Activated CD4-positive, alpha-beta T cell treated with anti-CD3 and anti-CD28 coated beads, Interleukin-10, Interleukin-2, amounts not matched to agents 100 ng/mL and 50 ng/mL, durations not matched to agents 16 hours and 8 hours (primary cell): ENCODE data around the gene SPATA3.
A peak's percentile ranks its signal among the peaks of the same experiment; 100 is the strongest.
"Not testable (repeated sequence)": the region's sequence is repeated elsewhere in the genome, so short reads cannot be mapped to it uniquely, and the experiment has no call there.

Source experiments
- DNase-seq: peaks from one replicate; pipeline ENCODE4 v3.0.0-alpha.2; 2020

Gene SPATA3

DNA sequence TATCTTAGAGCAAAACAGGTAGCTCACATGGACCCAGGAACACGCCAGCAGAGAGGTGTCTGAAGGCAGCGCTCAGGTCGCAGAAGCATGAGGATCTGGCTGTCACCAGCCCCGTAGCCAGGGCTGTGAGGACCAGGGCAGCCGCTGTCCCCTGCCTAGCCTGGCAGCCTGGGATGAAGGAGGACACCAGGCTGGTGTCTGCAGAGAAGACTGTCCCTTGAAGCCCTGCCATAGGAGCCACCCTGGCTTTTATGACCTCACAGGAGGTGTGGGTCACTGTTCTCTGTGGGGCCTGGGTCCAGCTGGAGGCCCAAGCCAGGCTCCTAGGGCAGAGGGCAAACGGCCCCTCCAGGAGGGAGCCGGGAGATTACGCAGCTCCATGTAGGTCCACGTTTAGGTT, at the start of gene SPATA3:
SPATA3 (plus strand) TSS at position 301 of the 400 bp plus-strand sequence. CDS start 113 bp downstream, outside the sequence.
- no peak for DNase-seq

DNA sequence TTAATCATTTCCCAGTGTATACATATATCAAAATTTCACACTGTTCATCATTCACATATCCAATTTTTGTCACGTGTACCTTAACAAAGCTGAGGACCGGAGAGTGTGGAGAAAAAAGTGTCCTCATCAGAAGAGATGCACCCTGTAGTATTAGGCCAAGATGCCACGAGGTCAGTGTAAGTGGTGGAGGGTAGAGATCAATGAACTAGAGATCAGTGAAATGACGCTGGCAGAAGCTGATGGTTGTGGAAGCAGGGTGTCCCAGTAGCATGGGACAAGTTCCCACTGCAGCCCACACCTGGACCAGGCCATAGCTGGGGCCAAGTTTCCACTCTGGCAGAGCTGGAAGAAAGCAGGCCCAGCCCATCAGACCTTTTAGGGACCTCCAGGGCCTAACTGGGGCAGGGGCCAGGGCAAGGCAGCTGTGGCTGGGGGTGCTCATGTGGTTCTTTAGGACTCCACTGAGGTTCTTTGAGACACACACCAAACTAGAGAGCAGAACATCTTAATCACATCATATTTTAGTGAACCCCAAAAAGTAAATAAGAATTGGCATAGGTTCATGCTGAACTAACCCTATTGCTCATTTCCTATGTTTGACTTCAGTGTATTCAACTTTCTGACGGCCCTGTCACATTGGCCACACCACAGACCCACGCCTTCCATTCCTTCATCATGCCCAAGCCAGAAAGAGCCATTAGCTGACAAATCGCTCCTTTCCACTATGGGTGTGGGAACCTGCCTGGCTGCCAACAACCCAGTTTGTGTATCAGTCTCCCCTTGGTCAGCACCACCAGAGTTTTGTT, 49.3 kb upstream of the SPATA3 start:
- DNase-seq: peak; percentile 56

DNA sequence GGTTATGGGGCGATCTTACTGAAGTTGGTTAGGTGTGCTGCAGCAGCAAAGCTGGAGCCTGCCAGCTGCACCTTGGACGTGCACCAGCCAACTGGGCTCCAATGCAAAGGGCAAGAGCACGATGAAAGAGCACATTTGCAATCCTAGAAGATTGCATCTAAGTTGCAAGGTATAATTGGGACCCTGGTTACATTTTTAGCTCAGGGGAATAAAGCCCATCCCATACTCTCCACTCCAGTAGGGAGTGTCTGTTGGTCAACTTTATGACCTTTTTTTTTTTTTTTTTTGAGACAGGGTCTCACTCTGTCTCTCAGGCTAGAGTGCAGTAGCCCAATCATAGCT, 48.7 kb upstream of the SPATA3 start:
- no peak for DNase-seq

DNA sequence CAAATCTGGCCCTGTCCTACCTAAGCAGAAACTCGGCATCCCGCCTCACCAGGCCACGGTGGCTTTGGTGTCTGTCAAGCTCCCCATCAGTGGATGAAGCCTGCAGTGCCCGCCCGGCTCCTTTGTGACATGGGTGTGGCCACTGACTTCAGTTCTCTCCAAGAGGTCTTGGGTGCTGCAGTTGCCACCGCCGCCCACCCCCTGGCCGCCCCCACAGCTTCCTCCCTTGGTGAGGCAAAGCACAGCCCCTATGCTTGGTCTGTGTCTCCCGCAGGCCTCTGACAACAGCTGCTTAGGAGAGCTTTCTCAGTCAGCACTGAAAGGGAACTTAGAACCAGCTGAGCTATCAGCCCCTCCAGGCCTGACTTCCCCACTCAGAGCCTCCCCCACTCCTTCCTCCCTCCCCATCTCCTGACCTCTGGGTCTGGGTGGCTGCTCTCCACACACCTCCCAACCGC, 48.0 kb upstream of the SPATA3 start:
- DNase-seq: peak; percentile 74

DNA sequence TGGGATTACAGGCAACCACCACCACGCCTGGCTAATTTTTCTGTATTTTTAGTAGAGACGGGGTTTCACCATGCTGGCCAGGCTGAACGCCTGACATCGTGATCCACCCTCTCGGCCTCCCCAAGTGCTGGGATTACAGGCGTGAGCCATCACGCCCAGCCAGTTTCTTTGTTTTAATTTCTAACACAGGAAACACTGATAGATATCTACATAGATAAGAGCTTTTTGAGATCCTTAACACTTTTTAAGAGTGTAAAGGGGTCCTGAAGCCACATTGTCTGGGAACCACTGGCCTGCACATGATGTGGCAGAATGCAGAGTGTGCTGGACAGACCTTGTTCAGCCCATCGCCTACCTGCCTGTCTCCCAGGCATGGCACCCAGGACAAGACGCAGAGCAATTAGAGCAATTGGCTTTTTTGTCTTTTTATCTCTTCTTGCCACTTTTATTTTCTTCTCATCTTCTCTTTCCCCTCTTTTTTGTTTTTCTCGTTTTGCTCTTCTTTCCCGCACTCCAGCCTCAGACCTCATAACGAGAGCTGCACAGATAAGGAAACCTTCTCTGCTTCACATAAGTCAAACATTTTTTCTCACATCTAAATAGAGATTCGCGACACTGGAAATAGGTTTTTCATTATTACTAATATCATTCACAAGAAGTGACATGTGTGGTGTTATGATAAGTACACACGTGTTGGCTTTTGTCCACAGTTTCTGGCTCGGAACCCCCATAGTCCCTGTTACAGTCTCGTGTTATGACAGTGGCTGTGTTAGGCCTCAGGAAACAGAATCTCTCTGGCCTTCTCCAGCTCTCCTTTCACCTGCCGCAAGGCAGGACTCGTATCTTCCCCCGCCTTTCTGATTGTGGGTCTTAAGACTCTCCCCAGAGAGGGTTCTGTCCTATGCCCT, 45.7 kb upstream of the SPATA3 start:
- peak; percentile 91 for DNase-seq

DNA sequence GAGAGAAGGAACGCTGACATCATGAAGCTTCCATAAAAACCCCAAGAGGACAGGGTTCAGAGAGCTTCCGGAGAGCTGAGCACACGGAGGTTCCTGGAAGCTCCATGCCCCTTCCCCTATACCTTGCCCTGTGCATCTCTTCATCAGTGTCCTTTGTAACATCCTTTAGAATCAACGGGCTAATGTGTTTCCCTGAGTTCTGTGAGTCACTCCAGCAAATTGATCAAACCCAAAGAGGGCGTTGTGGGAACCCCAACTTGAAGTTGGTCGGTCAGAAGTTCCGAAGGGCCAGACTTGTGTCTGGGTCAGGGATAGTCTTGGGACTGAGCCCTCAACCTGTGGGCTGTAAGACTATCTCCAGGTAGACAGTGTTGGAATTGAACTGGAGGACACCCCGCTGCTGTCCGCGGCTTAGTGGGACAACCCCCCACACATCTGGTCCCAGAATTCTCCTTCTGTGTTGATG, 45.0 kb upstream of the SPATA3 start:
- no peak for DNase-seq

DNA sequence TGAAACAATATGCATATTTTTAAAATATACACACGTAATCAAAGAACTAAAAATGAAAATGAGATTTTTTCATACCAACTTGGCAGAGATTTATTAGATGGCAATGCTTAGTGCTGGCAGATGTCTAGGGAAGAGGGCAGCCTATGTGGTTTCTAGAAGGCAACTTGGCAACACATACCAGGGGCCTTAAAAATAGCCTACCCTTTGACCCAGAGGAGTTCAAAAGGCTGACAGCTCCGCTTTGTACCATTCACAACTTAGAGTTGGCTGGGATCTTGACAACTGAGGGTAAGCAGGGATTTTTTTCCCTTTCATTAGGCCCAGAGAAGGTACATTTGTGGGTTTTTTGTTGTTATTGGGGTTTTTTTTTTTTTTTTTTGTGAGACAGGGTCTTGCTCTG, 44.5 kb upstream of the SPATA3 start:
- DNase-seq: no peak

DNA sequence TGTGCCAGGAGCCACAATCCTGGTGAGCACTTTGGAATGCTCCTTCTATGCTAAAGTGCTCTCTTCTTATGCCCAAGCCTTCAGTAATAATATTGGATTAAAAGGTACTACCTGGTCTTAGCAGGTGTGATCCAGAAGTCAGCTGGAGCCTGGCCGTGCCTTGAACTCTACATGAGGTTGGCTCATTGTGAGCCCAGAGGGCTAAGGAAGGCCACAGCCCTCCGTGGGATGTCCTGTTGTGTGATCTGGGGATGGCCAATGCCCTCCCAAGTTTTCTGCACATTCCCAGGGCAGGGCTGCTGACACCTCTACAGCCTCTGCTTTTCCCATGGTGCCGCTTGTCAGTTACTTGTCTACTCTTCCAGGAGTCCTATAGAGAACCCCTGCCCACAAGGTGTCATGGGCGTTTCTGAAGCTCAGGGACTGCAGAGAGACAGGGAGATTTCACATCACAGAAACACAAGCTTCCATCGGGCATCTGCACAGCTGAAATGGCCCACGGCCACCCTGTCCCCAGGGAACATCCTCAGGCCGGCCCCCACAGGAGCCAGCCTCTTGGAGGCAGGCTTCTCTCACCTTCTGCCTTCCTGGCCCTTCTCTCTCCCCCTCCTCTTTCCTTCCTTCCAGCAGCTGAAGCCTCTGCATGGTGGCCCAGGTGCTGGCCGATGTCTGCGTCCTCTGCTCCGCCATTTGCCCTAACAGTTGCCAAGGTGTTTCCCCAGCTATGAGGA, 43.5 kb upstream of the SPATA3 start:
- no peak for DNase-seq

DNA sequence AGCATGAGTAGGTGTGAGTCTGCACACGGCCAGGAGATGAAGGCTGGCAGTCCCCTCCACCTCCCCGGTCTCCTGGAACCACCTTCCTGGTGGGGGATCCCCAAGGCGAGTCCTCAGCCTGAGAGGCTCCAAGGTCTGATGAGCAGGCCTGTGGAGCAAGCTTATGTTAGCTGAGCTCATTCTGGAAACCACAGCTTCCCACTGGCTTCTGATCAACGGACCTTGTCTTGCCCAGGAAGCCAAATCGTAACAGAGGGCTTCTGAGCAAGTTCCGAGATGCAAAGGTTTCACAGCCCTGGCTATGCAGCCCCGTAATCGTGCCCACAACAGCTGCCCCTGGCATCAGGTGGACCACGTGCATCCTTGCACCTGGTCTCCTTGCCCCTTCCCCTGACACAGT, 42.1 kb upstream of the SPATA3 start:
- peak; percentile 75 for DNase-seq

DNA sequence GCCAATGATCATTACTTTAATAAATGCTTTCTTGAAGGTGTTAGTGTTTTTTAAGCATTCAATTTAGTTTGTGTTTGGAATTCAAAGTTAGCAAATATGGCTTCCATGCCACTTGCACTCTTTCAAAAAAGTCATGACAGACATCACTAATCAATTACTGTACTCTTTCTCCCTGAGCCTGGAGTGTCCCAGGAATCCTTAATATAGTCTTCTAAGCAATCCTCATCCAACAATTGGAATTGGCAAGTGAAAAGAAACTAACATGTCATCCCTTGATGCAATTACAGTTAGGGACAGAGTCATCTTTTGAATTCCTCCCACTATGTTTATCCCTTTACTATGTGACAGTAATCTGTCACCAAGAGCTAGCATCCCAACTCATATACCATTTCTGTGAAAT, 41.2 kb upstream of the SPATA3 start:
- DNase-seq: no peak

DNA sequence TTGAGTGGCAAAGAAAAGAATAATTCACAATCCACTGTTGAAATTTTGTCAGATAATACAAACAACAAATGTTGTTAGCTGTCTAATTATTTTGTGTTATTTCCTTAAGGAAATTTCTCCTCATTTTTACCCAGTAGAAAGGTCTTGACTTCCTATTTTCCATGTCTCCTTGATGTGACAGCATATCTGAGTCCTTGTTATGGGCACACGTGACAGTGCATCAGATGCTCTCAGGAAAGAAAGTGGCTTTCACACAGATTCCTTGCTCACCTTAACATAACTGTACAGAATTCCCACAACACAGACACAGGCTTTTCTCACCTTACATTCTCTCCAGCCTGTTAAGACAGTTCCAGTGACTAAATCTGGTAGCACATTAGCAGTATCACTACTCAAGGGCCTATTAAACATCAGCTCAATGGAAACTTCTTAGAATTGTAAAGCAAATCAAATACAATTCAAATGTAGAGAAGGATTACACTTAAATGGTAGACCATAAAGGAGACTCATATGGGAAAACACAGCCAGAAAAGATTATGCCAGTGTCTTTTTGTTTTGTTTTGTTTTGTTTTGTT, 40.7 kb upstream of the SPATA3 start:
- peak; percentile 55 for DNase-seq

DNA sequence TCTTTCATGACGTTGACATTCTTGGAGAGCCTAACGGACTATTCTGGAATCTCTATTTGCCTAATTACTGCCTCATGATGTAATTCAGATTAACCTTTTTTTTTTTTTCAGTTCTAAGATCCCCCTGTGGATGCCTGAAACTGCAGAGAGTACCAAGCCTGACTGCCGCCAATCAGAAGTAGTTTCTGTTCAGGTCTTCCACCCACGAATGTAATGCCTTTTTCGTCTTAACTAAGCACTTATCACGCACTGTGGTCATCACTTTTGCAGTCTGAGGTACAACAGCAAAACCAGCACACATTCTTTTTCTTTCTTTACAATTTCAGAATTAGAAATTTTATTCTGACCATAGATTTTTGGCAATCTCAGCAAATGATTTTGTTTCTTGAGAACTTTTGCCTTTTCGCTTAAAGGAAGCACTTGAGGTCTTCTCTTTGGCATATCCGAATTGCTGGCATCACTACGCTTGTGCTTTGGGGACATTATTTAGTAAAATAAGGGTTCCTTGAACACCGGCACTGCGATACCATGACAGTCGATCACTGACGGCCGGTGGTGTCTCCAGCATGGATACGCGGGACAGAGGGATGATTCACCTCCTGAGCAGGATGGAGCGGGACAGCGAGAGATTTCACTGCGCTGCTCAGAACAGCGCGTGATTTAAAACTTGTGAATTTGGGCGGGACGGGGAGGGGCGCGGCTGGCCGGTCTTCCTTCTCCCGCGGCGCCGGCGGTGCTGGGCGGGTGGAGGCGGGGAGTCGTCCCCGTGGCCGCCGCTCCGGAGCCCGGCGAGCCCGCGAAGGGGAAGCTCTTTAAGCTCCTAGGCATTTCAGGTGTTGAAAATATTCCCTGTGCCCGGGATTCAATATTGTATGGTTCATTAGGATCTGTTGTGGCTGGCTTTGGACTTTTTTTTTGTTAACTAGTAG, 38.8 kb upstream of the SPATA3 start:
- DNase-seq: peak; percentile 94

DNA sequence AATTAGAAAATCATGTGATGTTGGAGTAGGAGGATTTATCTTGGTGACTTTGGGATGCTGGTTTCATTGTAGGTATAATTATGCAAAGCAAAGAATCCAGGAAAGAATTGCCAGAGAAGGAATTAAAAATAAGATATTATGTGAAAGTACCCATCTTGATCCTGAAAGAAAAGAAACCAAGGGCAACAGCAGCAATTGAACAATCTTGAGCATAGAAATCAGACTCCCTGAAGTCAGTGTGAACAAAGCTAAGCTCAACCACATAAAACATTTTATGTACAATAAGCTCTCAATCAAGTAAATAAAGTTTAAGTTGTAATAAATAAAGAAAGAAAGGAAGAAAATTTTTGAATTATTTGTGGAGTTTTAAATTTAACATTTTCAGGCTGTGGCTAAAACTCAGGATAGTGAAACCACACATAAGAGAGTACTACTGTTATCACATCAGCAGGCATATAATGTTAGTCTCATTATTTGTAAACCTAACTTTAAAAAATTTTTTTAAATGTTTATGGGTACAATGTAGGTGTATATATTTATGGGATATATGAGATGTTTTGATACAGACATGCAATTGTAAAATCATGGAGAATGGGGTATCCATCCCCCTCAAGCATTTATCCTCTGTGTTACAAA, 38.0 kb upstream of the SPATA3 start:
- peak; percentile 57 for DNase-seq

DNA sequence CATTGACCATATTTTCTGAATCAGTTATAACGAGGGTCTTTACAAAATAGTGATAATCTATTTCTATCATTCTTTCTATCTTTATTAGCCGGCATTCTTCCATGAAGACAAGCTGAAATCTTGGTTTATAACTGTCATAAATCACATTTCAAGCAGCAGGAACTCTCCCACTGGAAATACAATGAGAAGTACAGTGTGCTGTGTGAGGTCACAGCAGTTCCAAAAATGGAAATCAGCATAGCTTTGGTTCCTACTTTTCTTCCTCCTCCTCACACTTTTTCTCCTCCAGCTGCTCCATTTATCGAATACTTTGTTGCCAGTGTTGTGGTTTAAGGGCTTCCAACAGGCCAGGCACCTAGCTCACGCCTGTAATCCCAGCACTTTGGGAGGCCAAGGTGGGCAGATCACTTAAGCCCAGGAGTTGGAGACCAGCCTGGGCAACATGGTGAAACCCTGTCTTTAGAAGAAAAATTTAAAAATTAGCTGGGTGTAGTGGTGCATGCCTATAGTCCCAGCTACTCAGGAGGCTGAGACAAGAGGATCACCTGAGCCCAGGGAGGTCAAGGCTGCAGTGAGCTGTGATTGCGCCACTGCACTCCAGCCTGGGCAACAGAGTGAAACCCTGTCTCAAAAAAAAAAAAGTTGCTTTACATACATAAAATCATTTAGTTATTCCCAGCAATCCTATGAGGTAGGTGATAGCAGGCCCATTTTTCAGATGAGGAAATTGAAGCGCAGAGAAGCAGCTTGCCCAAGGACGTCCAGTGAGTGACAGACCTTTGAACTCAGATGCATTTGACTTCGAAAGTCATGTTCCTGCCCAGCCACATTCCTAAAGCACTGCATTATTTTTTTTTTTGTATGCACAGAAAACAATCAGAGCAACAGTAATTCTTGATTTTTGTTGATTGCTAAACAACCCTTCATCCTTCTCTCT, 36.8 kb upstream of the SPATA3 start:
- no peak for DNase-seq

DNA sequence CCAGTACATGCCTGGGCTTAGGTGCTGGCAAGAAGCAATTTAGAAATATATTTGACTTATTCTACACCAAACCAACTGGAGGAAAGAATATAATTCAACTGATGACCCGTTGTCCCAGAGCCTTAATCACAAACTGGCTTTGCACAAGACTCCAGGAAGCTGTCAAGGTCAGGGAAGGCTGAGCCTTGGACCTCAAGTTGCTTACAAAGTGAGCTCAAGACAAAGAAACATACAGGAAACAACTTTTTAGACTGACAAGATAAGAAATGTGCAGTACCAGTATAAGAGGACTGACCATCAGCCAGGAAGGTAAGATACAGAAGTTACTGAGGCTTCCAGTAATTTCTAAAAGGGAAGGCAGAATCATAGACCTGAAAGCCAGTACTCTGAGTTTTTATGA, 35.9 kb upstream of the SPATA3 start:
- DNase-seq: no peak

DNA sequence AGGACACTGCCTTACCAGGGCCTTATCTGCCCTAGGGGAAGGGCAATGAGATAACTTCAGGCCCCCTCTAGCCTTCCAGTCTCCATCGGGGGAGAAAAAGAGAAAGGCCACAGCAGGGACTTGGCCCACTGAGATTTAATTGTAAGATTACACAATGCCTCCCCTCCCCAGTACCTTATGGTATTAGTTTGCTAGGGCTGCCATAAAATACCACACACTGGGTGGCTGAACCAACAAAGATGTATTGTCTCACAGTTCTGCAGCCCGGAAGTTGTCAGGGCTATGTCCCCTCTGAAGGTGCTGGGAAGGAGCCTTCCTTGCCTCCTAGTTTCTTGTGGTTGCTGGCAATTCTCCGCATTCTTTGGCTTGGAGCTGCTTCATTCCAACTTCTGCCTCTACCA, 34.8 kb upstream of the SPATA3 start:
- no peak for DNase-seq

DNA sequence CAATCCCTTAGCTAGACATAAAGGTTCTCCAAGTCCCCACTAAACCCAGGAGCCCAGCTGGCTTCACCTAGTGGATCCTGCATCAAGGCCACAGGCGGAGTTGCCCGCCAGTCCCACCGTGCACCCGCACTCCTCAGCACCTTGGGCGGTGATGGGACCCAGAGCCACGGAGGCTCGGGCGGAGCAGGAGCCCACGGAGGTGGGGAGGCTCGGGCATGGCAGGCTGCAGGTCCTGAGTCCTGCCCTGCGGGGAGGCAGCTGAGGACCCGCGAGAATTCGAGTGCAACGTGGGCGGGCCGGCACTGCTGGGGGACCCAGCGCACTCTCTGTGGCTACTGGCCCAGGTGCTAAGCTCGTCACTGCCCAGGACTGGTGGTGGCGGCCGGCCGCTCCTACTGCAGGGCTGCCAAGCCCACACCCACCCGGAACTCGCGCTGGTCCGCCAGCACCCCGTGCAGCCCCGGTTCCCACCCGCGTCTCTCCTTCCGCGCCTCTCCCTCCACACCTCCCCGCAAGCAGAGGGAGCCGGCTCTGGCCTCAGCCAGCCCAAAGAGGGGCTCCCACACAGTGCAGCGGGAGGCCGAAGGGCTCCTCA, 31.7 kb upstream of the SPATA3 start:
- no peak for DNase-seq

DNA sequence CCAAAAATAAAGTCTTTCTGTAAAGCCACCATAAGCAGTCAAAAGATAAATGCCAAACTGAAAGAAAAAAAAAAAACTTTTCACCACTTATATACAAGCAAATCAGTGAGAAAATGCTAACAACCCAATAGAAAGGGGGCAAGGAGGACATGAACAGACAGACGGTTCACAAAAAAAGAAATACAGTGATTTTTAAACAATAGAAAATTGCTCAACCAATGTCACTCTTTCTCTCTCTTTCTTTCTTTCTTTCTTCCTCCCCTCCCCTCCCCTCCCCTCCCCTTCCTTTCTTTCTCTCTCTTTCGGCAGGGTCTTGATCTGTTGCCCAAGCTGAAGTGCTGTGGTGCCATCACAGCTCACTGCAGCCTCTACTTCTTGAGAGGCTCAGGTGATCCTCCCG, 28.8 kb upstream of the SPATA3 start:
- DNase-seq: no peak

DNA sequence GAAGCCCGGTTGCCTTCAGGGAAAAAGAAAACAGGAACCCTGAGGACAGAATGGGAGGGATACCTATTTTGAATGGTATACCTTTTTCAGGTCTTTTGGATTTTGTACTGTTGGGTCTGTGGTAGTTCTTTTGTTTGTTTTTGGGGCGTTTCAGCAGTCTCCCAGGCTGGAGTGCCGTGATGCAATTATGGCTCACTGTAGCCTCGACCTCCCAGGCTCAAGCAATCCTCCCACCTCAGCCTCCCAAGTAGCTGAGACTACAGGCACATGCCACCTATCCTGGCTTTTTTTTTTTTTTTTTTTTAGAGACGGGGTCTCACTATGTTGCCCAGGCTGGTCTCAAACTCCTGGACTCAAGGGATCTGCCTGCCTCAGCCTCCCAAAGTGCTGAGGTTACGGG, 27.6 kb upstream of the SPATA3 start:
- not testable (repeated sequence) for DNase-seq
